ENCODE results near the gene MARCKSL1. TPM values are rescaled to one million over a fixed set of nuclear protein-coding genes. Genes with fewer than 3 reads are reported as not detected.

MARCKSL1 gene
- total RNA-seq, 1 donor from 2014 or later, result 730 TPM

DNA sequence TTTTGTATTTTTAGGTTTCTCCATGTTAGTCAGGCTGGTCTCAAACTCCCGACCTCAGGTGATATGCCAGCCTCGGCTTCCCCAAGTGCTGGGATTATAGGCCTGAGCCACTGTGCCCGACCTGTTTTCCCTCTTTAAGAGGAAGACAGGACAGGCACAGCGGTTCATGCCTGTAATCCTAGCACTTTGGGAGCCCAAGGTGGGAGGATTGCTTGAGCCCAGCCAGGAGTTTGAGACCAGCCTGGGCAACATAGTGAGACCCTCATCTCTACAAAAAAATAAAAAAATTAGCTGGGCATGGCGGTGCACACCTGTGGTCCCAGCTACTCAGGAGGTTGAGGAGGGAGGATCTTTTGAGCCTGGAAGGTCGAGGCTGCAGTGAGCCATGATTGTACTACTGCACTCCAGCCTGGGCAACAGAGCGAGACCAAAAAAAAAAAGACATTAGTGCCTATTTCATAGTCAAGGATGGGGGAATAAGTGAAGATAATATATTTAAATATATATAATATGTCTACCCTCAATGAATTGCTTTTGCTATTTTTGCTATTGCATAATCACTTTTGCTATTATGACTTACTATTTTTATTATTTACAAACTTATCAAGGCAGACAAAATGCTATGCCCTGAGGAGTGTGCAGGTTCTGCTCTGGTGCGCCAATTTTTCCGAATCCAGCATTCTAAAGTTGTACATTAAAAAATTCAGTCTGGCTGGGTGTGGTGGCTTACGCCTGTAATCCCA, 17.7 kb downstream of the MARCKSL1 start:
- Mint-ChIP-seq H3K4me1 (ENCODE audit: unreplicated experiment) (peaks cover 28% of the 10 kb centered on the region), H3K9me3 (ENCODE audit: unreplicated experiment) (no peaks in the 10 kb centered on the region), H3K27ac (ENCODE audit: unreplicated experiment) (no peak overlapping the region), H3K36me3 (ENCODE audit: low read depth, unreplicated experiment) (peaks cover 3% of the 10 kb centered on the region), H3K27me3 (ENCODE audit: unreplicated experiment) (no peaks in the 10 kb centered on the region), H3K4me3 (ENCODE audit: unreplicated experiment) (no peak overlapping the region)
- no peak for DNase-seq (ENCODE audit: low spot score)
- no peak for TF ChIP-seq CTCF (IDR thresholded peaks at IDR 0.05; ENCODE audit: unreplicated experiment)

GRCh38 chr1:32316903-32317277, 19.1 kb downstream of the MARCKSL1 start:
- peaks cover 3% of the 10 kb centered on the region for H3K36me3 Mint-ChIP-seq (ENCODE audit: low read depth, unreplicated experiment)
- no peaks in the 10 kb centered on the region for H3K9me3 Mint-ChIP-seq (ENCODE audit: unreplicated experiment)

DNA sequence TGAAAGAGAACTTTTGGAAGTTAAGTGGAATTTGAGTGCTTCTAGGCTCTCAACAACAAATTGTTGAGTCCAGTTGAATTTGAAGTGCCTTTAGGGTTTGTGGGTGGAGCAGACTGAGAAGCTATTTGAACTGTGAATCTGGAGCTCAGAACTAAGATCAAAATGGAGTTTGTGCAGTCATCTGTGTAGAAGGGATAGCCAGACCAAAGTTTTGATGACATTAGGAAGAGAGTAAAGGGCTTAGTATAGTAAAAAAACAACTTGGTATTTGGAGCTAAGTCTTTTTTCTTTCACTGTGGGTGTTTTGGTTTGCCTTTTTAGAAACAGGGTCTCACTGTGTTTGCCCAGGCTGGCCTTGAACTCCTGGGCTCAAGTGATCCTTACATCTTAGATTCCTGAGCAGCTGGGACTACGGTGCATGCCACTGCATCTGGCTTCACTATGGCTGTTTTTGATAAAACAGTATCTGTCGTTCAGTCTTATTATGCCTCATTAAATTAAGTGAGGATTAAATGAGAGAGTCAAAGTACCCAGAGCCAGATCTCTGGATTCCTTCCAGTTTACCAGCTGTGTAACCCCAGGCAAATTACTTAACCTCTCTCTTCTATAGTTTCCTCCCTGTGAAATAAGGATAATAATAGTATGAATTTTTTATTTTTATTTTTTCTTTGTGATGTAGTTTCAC, 24.2 kb downstream of the MARCKSL1 start:
- H3K36me3 Mint-ChIP-seq (ENCODE audit: low read depth, unreplicated experiment), result peaks cover 2% of the 10 kb centered on the region
- no peaks in the 10 kb centered on the region for H3K9me3 Mint-ChIP-seq (ENCODE audit: unreplicated experiment)
- H3K27ac Mint-ChIP-seq (ENCODE audit: unreplicated experiment), result no peak overlapping the region
- H3K4me3 Mint-ChIP-seq (ENCODE audit: unreplicated experiment), result no peak overlapping the region
- DNase-seq (ENCODE audit: low spot score), result no peak
- H3K4me1 Mint-ChIP-seq (ENCODE audit: unreplicated experiment), result peaks cover 11% of the 10 kb centered on the region
- H3K27me3 Mint-ChIP-seq (ENCODE audit: unreplicated experiment), result peaks cover 2% of the 10 kb centered on the region
- no peak for TF ChIP-seq CTCF (IDR thresholded peaks at IDR 0.05; ENCODE audit: unreplicated experiment)

More at GRCh38 chr1:32316903-32317277, 19.1 kb downstream of the MARCKSL1 start:
- Mint-ChIP-seq H3K27ac (ENCODE audit: unreplicated experiment) (no peak overlapping the region), H3K27me3 (ENCODE audit: unreplicated experiment) (no peaks in the 10 kb centered on the region), H3K4me1 (ENCODE audit: unreplicated experiment) (peaks cover 19% of the 10 kb centered on the region), H3K4me3 (ENCODE audit: unreplicated experiment) (no peak overlapping the region)
- no peak for TF ChIP-seq CTCF (IDR thresholded peaks at IDR 0.05; ENCODE audit: unreplicated experiment)
- DNase-seq (ENCODE audit: low spot score), result no peak

GRCh38 chr1:32309960-32310359, 26.1 kb downstream of the MARCKSL1 start:
- H3K27ac Mint-ChIP-seq (ENCODE audit: unreplicated experiment), result no peak overlapping the region
- peak overlapping the region; percentile 31 for H3K4me3 Mint-ChIP-seq (ENCODE audit: unreplicated experiment)
- peaks cover 2% of the 10 kb centered on the region for H3K27me3 Mint-ChIP-seq (ENCODE audit: unreplicated experiment)
- peaks cover 3% of the 10 kb centered on the region for H3K4me1 Mint-ChIP-seq (ENCODE audit: unreplicated experiment)
- TF ChIP-seq CTCF (IDR thresholded peaks at IDR 0.05; ENCODE audit: unreplicated experiment), result no peak
- peaks cover 10% of the 10 kb centered on the region for H3K36me3 Mint-ChIP-seq (ENCODE audit: low read depth, unreplicated experiment)
- H3K9me3 Mint-ChIP-seq (ENCODE audit: unreplicated experiment), result no peaks in the 10 kb centered on the region
- no peak for DNase-seq (ENCODE audit: low spot score)

DNA sequence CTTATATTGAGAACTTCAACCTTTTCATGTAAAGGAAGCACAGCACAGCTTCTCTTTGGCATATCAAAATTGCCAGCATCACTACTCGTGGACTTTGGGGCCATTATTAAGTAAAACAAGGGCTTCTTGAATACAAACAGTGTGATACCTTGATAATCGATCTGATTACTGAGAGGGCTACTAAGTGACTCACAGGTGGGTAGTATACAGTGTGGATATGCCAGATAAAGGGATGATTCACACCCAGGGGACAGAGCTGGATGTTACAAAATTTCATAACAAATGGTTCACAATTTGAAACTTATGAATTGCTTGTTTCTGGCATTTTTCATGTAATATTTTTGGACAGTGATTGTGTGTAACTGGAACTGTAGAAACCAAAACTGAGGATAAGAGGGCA, 28.7 kb downstream of the MARCKSL1 start:
- Mint-ChIP-seq H3K4me3 (ENCODE audit: unreplicated experiment) (no peak overlapping the region), H3K36me3 (ENCODE audit: low read depth, unreplicated experiment) (peaks cover 24% of the 10 kb centered on the region), H3K4me1 (ENCODE audit: unreplicated experiment) (no peaks in the 10 kb centered on the region), H3K27ac (ENCODE audit: unreplicated experiment) (no peak overlapping the region), H3K9me3 (ENCODE audit: unreplicated experiment) (no peaks in the 10 kb centered on the region), H3K27me3 (ENCODE audit: unreplicated experiment) (peaks cover 2% of the 10 kb centered on the region)
- TF ChIP-seq CTCF (IDR thresholded peaks at IDR 0.05; ENCODE audit: unreplicated experiment), result no peak
- no peak for DNase-seq (ENCODE audit: low spot score)
